Lower lobe of right lung (tissue), 2 donors: Measurements from ENCODE around the gene ADAM10. TPM values are rescaled to one million over a fixed set of nuclear protein-coding genes. Genes with fewer than 3 reads are reported as not detected.
"Not testable (repeated sequence)": the region's sequence is repeated elsewhere in the genome, so short reads cannot be mapped to it uniquely, and the experiment has no call there.

Source experiments
- ATAC-seq, 2 donors: fragments of 200-7000 bp; cut with Tn5 transposase; one replicate each; pipeline ENCODE4 v1.9.1; 2020 to 2022; ENCODE audit warnings: mild to moderate bottlenecking in 2 of 2, moderate library complexity in 2 of 2
- DNase-seq: peaks from one replicate; pipeline ENCODE4 v3.0.0-alpha.2; 2020
- H3K27ac ChIP-seq: fragments of 200-600 bp; one replicate; pipeline ENCODE4 v1.8.0; 2022
- H3K27me3 ChIP-seq: fragments of 200-600 bp; one replicate; pipeline ENCODE4 v1.8.0; 2022; ENCODE audit warnings: low read depth
- H3K36me3 ChIP-seq: fragments of 200-600 bp; one replicate; pipeline ENCODE4 v1.8.0; 2022; ENCODE audit warnings: mild to moderate bottlenecking
- H3K4me1 ChIP-seq: fragments of 200-600 bp; one replicate; pipeline ENCODE4 v1.8.0; 2022
- H3K4me3 ChIP-seq: fragments of 200-600 bp; one replicate; pipeline ENCODE4 v1.8.0; 2022; ENCODE audit warnings: mild to moderate bottlenecking
- H3K9me3 ChIP-seq: fragments of 200-600 bp; one replicate; pipeline ENCODE4 v1.8.0; 2022
- CTCF ChIP-seq: fragments of 200-600 bp; IDR thresholded peaks from one replicate; pipeline ENCODE4 v1.8.0; 2022; ENCODE audit warnings: antibody characterized with exemption, mild to moderate bottlenecking
- intact Hi-C: fragments of 100-400 bp; cut with DNase I; formaldehyde crosslinking; loops from one replicate; pipeline ENCODE4 v1.11.0; 2022
- total RNA-seq: library from RNA; stranded (reverse); fragmentation: NEBNext Ultra II Directional; extraction: Animal tissue kit (Norgen Biotek cat#: 25700); gene quantifications from one replicate; pipeline ENCODE4 v1.2.1, GENCODE V29; 2021
- donor health status: DM: no; HTN: yes; CAD: no; lungs with severe emphysema.

Gene ADAM10
- total RNA-seq, 1 donor from 2014 or later, result 166 TPM

GRCh38 chr15:58771621-58772250, 22.2 kb upstream of the ADAM10 start:
- intact Hi-C loops, result no loop called here
- H3K4me1 ChIP-seq, result peaks cover 45% of the 10 kb centered on the region
- no peak for TF ChIP-seq CTCF
- H3K27me3 ChIP-seq, result no peaks in the 10 kb centered on the region
- H3K4me3 ChIP-seq, result peak overlapping the region; percentile 74
- H3K36me3 ChIP-seq, result no peaks in the 10 kb centered on the region
- H3K27ac ChIP-seq, result peak overlapping the region; percentile 94
- DNase-seq (peak; percentile 75), ATAC-seq (peak; percentile 57 to 63)
- H3K9me3 ChIP-seq, result no peaks in the 10 kb centered on the region

- no peaks in the 10 kb centered on the region for H3K27me3 ChIP-seq
- peak within 1 kb of the TSS; percentile 74 for H3K4me3 ChIP-seq
- H3K4me1 ChIP-seq, result peaks cover 45% of the 10 kb centered on the region
- no peaks in the 10 kb centered on the region for H3K36me3 ChIP-seq
- peak; percentile 47 for TF ChIP-seq CTCF
- H3K9me3 ChIP-seq, result no peaks in the 10 kb centered on the region
- H3K27ac ChIP-seq, result peak within 1 kb of the TSS; percentile 94
- DNase-seq (peak; percentile 100), ATAC-seq (peak; percentile 99)
- intact Hi-C loops, result no loop called here
These were observed 21.5 kb upstream of the ADAM10 start, which contains the start of gene MINDY2 for GRCh38 chr15:58770857-58771620. Gene MINDY2, plus strand, starts transcription at chr15:58771302. Its CDS starts 94 bp downstream, at chr15:58771396.

GRCh38 chr15:58770519-58770856, 21.0 kb upstream of the ADAM10 start:
- ATAC-seq (peak; percentile 26 to 40), DNase-seq (no peak)
- intact Hi-C loops, result no loop called here
- Histone ChIP-seq H3K27ac (peak overlapping the region; percentile 94), H3K4me3 (peak overlapping the region; percentile 74), H3K9me3 (no peaks in the 10 kb centered on the region), H3K36me3 (no peaks in the 10 kb centered on the region), H3K27me3 (no peaks in the 10 kb centered on the region), H3K4me1 (peaks cover 44% of the 10 kb centered on the region)
- TF ChIP-seq CTCF, result no peak

- H3K4me3 ChIP-seq, H3K9me3 ChIP-seq, H3K27me3 ChIP-seq, DNase-seq, H3K27ac ChIP-seq, ATAC-seq, H3K36me3 ChIP-seq, intact Hi-C loops: not testable (repeated sequence)
- peaks cover 25% of the 10 kb centered on the region for H3K4me1 ChIP-seq
These were observed 19.1 kb upstream of the ADAM10 start for GRCh38 chr15:58768601-58769004.

- Histone ChIP-seq H3K4me1 (peaks cover 9% of the 10 kb centered on the region), H3K27me3 (no peaks in the 10 kb centered on the region), H3K36me3 (no peaks in the 10 kb centered on the region), H3K4me3 (no peak overlapping the region), H3K27ac (no peak overlapping the region), H3K9me3 (peaks cover 6% of the 10 kb centered on the region)
- intact Hi-C loops, result no loop called here
- DNase-seq, result no peak
- no peak for ATAC-seq
- TF ChIP-seq CTCF, result no peak
These were observed 16.8 kb upstream of the ADAM10 start for GRCh38 chr15:58766290-58766689.

GRCh38 chr15:58764468-58764867, 15.0 kb upstream of the ADAM10 start:
- no peak for TF ChIP-seq CTCF
- DNase-seq, result no peak
- no peak for ATAC-seq
- intact Hi-C loops, result no loop called here
- Histone ChIP-seq H3K4me3 (no peak overlapping the region), H3K4me1 (no peaks in the 10 kb centered on the region), H3K36me3 (no peaks in the 10 kb centered on the region), H3K9me3 (peaks cover 6% of the 10 kb centered on the region), H3K27me3 (no peaks in the 10 kb centered on the region), H3K27ac (no peak overlapping the region)
